Stimulated activated CD8-positive, alpha-beta memory T cell treated with anti-CD3 and anti-CD28 coated beads, Interleukin-2, amount 100 ng/mL, for 1 hour (primary cell): ENCODE data around the gene KCMF1.

ENCODE experiments used
- DNase-seq, 2 donors: peaks; one replicate each; pipeline ENCODE4 v3.0.0-alpha.2; 2020; ENCODE audit warnings: low read depth in 2 of 2

The KCMF1 gene

DNA sequence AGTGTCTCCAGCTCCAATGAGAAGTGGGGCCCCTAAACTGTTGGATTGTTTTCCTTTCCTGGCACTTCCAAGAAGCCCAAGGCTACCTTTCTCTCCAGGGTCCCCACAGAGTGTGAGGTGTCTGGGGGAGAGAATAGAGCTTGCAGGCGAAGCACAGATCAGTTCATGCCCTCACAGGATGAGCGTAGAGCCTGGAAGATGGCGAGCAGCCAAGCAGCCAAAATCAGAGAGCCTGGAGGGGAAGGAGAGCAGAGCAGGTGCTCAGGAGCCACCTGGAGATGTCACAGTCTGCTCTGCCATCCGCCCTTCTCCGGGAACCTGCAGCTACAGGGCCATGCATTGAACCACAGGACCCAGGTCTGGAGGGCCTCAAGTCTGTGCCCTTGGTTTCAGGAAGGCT lies 107.6 kb downstream of the KCMF1 start:
- DNase-seq, result no peak

DNA sequence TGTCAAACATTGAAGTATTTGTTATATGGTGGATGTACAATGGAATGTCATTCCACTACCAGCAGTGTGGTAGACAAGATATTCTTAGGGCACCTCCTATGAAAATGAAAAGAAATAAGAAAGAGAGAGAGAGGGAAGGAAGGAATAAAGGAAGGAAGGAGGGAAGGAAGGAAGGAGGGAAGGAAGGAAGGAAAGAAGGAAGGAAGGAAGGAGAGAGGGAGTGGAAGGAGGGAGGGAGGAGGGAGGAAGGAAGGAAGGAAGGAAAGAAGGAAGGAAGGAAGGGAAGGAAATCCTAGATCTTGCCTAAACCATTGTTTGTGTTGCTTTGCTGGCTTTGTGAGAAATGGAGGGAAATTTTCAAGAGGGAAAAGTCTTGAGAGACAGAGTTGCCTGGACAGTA lies 112.1 kb downstream of the KCMF1 start:
- DNase-seq, result no peak

DNA sequence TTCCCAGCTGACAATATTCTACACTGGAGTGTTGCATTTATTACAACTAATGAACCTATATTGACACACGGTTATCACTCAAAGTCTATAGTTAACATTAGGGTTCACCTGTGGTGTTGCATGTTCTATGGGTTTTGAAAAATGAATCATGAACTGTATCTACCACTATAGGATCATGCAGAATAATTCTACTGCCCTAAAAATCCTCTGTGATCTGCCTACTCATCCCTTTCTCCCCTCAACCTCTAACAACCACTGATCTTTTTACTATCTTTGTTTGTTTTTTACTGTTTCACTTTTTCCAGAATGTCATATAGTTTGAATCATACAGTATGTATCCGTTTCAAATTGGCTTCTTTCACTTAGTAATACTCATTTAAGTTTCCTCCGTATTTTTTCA lies 114.6 kb downstream of the KCMF1 start:
- no peak for DNase-seq

- DNase-seq, result no peak
Measured at GRCh38 chr2:85087541-85087940, 116.6 kb downstream of the KCMF1 start.

- DNase-seq, result no peak
Measured at GRCh38 chr2:85088921-85089320, 118.0 kb downstream of the KCMF1 start.

GRCh38 chr2:85089585-85089984 lies 118.6 kb downstream of the KCMF1 start:
- no peak for DNase-seq

GRCh38 chr2:85091838-85092237 lies 120.9 kb downstream of the KCMF1 start:
- no peak for DNase-seq

GRCh38 chr2:85095094-85095493 lies 124.1 kb downstream of the KCMF1 start:
- no peak for DNase-seq

DNA sequence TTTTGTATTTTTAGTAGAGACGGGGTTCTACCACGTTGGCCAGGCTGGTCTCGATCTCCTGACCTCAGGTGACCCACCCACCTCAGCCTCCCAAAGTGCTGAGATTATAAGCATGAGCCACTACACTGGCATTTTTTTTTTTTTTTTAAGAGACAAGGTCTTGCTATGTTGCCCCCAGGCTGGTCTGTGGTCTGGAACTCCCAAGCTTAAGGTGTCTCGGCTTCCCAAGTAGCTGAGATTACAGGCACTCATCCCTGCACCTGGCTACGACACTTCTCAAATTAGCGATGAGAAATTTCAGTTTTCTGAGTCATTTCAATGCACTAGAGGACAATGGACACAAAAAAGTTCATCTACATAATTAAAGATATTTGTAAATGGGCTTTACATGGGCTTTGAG lies 125.7 kb downstream of the KCMF1 start:
- no peak for DNase-seq

DNA sequence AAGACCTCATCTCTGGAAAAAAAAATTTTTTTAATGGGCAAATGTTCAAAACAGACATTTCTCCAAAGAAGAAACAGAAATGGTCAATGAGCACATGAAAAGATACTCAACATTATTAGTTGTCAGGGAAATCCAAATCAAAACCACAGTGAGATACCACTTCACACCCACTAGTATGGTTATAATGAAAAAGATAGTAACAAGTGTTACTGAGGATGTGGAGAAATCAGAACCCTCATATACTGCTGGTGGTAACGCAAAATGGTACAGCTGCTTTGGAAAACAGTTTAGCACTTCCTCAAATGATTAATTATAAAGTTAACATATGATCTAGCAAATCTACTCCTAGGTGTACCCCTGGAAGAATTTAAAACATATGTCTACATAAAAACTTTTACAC lies 133.3 kb downstream of the KCMF1 start:
- DNase-seq, result no peak

- DNase-seq, result no peak
Measured at GRCh38 chr2:85106489-85107180, 135.7 kb downstream of the KCMF1 start.
